Measurements from ENCODE around the gene RHBDF2.

RHBDF2 gene

GRCh38 chr17:76501018-76501826, at the start of gene RHBDF2:
Gene RHBDF2 (minus strand): TSS chr17:76501423. CDS start chr17:76481524, 19,899 bp downstream.
- no peak for FAIRE-seq

DNA sequence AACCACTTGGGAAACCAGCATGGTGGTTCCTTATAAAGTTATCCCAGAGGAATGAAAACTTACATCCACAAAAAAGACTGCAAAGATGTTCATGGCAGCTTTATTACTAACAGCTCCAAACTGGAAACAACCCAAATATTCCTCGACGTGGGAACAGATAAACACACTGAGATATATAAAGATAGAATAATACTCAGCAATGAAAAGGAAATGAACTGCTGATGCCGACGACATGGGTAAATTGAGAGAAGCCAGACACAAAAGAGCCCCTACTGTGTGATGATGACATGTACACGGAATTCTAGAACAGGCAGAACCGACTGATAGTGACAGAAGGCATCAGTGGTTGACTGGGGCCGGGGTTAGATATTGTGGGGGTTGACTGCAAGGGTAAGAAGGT, 48.3 kb upstream of the RHBDF2 start:
- FAIRE-seq = no peak

GRCh38 chr17:76549215-76549518, 47.9 kb upstream of the RHBDF2 start:
- FAIRE-seq = no peak

- FAIRE-seq = no peak
Measured at GRCh38 chr17:76548378-76549214, 47.4 kb upstream of the RHBDF2 start.

DNA sequence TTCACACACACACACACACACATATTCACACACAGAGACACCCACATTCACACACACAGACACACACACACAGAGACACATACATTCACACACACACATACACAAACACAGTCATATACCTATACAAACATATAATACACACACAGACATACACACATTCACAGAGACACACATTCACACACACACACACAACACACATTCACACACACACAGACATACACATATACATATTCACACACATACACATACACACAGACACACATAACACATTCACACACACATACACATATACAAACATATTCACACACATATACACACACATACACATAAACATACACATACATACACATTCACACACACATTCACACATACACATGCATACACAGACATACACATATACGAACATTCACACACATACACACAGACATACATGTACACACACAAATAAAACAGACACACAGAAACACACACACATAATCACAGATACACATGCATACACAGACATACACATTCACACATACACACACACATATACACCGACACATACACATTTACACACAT, 46.5 kb upstream of the RHBDF2 start:
- FAIRE-seq = no peak

- FAIRE-seq = no peak
Measured at GRCh38 chr17:76547183-76547641, 46.0 kb upstream of the RHBDF2 start.

GRCh38 chr17:76546556-76547182, 45.4 kb upstream of the RHBDF2 start:
- no peak for FAIRE-seq

- no peak for FAIRE-seq
Measured at GRCh38 chr17:76545918-76546555, 44.8 kb upstream of the RHBDF2 start.

GRCh38 chr17:76544546-76545365, 43.5 kb upstream of the RHBDF2 start:
- no peak for FAIRE-seq

DNA sequence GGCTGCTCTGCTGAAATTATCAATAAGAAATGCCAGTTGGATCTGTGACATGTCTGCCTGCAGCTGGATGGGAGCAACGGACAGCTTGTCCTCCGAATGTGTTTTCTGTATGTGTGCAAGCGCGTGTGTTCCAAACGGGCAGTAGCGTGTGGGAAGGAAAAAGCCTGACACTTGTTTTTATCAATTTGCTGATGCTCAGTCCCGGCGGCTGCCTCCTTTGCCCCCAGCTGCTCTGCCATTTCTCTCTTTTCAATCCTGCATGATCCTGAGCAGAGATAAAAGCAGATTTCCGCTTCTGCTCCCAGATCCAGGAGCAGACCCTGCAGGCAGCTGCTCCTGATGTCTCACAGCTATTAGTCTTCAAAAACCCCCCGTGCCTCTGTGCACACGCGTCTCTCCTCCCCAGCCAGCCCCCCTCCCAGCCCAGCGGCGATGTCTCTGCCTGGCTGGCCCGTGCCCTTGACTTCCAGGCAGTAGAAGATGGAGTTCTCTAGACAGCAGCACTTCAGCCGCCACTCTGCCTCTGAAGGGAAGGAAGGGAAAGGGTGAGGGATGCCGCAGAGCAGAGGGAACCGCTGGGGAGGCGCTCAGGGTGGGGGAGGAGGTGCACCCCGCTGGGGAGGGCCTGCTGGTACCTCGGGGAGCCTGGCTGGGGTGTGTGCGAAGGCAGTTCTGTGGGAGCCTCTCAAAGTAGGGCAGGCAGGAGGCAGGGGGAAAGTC, 42.8 kb upstream of the RHBDF2 start:
- FAIRE-seq = no peak

- no peak for FAIRE-seq
Measured at GRCh38 chr17:76543482-76543825, 42.2 kb upstream of the RHBDF2 start.

- FAIRE-seq = no peak
Measured at GRCh38 chr17:76542984-76543383, 41.8 kb upstream of the RHBDF2 start.

- FAIRE-seq = no peak
Measured at GRCh38 chr17:76542566-76542971, 41.3 kb upstream of the RHBDF2 start.

- no peak for FAIRE-seq
Measured at GRCh38 chr17:76541739-76542454, 40.7 kb upstream of the RHBDF2 start.

DNA sequence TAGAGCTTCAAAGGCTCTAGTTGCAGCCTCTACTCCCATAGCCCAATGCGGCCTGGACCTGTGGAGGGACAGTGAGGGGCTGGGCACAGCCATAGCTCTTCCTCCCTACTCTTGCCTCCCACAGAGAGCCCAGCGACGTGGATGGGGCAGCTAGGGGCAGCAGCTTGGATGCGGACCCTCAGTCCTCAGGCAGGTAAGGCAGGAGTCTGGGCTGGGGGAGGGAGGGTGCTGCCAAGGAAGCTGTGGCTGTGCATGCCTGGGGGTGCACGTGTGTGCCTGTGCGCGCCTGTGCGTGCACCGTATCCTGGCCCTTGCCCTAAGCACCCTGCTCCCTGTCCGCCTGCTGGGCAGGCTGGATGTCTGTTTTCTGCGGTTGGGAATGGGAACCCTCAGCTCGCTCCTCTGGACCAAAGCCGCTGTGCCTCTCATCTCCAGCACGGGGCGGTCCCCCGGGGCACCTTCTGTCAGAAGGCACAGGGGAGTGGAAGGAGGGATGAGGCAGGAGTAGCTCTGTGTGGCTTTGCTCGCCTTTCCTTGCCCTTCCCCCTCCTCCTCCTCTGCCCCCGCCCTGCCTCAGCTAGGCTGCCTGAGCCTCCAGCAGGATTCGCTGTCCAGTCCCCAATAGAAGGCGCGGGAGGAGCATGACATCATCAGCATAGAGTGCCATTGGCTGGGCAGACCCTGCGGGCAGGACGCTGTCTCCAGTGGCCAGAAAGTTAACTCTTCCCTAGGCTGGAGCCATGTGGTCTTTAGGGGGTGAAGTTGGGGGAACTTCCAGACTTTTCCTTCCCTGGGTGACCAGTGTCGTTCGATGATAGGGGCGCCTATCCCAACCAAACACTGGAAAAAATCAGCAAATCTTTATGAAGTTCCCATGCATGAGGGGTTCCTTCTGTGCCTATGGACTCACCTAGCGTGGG, 39.4 kb upstream of the RHBDF2 start:
- FAIRE-seq = peak; percentile 97

DNA sequence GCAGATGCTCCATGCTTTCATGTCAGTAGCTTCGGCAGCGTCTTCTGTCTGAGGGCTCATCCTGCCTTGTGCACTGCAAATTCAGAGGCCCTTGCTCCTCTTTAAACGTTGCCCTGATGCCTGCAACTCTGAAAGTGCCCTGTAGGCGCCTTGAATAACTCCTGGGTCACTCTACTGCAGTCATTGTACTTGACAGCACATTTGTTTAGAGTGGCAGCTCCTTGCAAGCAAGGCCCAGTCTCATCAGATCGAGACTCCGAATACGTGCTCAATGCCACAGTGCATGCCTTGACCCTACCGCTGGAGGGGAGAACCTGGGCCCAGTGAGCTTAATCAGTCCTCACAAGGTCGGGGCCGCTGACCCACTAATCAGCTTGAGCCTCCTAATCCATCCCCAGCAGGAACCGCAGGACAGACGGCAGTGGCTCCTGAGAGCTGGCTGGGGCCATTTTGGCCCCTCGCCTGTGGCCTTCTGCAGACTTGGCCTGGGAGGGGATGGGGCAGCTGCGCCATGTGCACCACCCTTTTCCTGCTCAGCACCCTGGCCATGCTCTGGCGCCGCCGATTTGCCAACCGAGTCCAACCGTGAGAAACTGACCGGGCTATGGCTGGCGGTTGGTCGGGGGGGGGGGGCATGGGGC, 38.5 kb upstream of the RHBDF2 start, which contains the start of gene PRCD:
PRCD (plus strand) TSS at position 414 of the 641 bp plus-strand sequence; CDS start at position 512, 98 bp downstream.
- no peak for FAIRE-seq

- no peak for FAIRE-seq
Measured at GRCh38 chr17:76538941-76539570, 37.8 kb upstream of the RHBDF2 start.

- no peak for FAIRE-seq
Measured at GRCh38 chr17:76538281-76538931, 37.2 kb upstream of the RHBDF2 start.

All from endometrium (tissue), 2 donors.